Measurements from ENCODE around the gene NPAT. TPM values are rescaled to one million over a fixed set of nuclear protein-coding genes. Genes with fewer than 3 reads are reported as not detected.

NPAT gene
- total and polyA plus RNA-seq, 2 of the 13 experiments (the other 11 are each of a cell fraction or from before 2014, with no cell fraction given), result 4.4 to 11.2 TPM

GRCh38 chr11:108222574-108223347, at the start of gene NPAT, which contains the start of gene ATM (continued):
- TF ChIP-seq ZNF275 (CRISPR knock-in tag; IDR thresholded peaks at IDR 0.05; ENCODE audit: borderline replicate concordance), result peak; percentile 22; the same call in 1 of the 2 replicates
- TF ChIP-seq ZNF333 (CRISPR knock-in tag; IDR thresholded peaks at IDR 0.05; ENCODE audit: borderline replicate concordance), result 0 out of 2 replicates have a peak, but pooled peaks have one; percentile 30
- TF ChIP-seq ZNF382 (CRISPR knock-in tag; IDR thresholded peaks at IDR 0.05; ENCODE audit: borderline replicate concordance), result no peak
- no peak for TF ChIP-seq ZBTB33 (CRISPR knock-in tag; IDR thresholded peaks at IDR 0.05)
- TF ChIP-seq ZNF691 (CRISPR knock-in tag; IDR thresholded peaks at IDR 0.05; ENCODE audit: borderline replicate concordance, low read depth), result peak; percentile 87; the same call in 1 of the 2 replicates
- no peak for TF ChIP-seq ZBTB42 (CRISPR knock-in tag; IDR thresholded peaks at IDR 0.05)
- TF ChIP-seq PAX8 (CRISPR knock-in tag; IDR thresholded peaks at IDR 0.05; ENCODE audit: borderline replicate concordance), result no peak
- TF ChIP-seq ZBTB7B (CRISPR knock-in tag; IDR thresholded peaks at IDR 0.05), result peak; percentile 24; the same call in 1 of the 2 replicates
- TF ChIP-seq STAT6 (CRISPR knock-in tag; IDR thresholded peaks at IDR 0.05; ENCODE audit: borderline replicate concordance), result no peak
- TF ChIP-seq GATAD1 (CRISPR knock-in tag; IDR thresholded peaks at IDR 0.05), result peak; percentile 90
- TF ChIP-seq JUNB (CRISPR knock-in tag; IDR thresholded peaks at IDR 0.05; ENCODE audit: borderline replicate concordance), result no peak
- TF ChIP-seq SIX1 (CRISPR knock-in tag; IDR thresholded peaks at IDR 0.05; ENCODE audit: borderline replicate concordance), result peak; percentile 28; the same call in 1 of the 2 replicates
- no peak for TF ChIP-seq HHEX (CRISPR knock-in tag; IDR thresholded peaks at IDR 0.05)
- TF ChIP-seq KAT2B (IDR thresholded peaks at IDR 0.05; ENCODE audit: borderline replicate concordance, low read depth, low read length), result no peak
- TF ChIP-seq MIXL1 (CRISPR knock-in tag; IDR thresholded peaks at IDR 0.05), result peak; percentile 44; the same call in 1 of the 2 replicates
- no peak for TF ChIP-seq SMAD1 (CRISPR knock-in tag; IDR thresholded peaks at IDR 0.05; ENCODE audit: borderline replicate concordance, low read depth)
- TF ChIP-seq ZFP36L2 (CRISPR knock-in tag; IDR thresholded peaks at IDR 0.05), result no peak
- peak; percentile 84 for TF ChIP-seq MXD3 (CRISPR knock-in tag; IDR thresholded peaks at IDR 0.05)

Measured in HepG2 (cell line).